IPS-15b (cell line): ENCODE data around the gene MRPL19.
"Not testable (repeated sequence)": the region's sequence is repeated elsewhere in the genome, so short reads cannot be mapped to it uniquely, and the experiment has no call there.

Source experiments
- H3K27me3 ChIP-seq: one replicate; pipeline ENCODE4 v1.6.1; 2013; ENCODE audit warnings: low read length; ENCODE audit not compliant: control insufficient read depth, insufficient read depth
- H3K36me3 ChIP-seq: one replicate; pipeline ENCODE4 v1.6.1; 2013; ENCODE audit warnings: low read length; ENCODE audit not compliant: control insufficient read depth, insufficient read depth
- H3K4me1 ChIP-seq: one replicate; pipeline ENCODE4 v1.6.1; 2013; ENCODE audit warnings: mild to moderate bottlenecking, low read length; ENCODE audit not compliant: control insufficient read depth, insufficient read depth
- H3K4me3 ChIP-seq: one replicate; pipeline ENCODE4 v1.5.1; 2013; ENCODE audit warnings: low read depth, low read length
- H3K9ac ChIP-seq: one replicate; pipeline ENCODE4 v1.6.1; 2013; ENCODE audit warnings: low read depth, mild to moderate bottlenecking, low read length
- H3K9me3 ChIP-seq: one replicate; pipeline ENCODE4 v1.6.1; 2013; ENCODE audit warnings: mild to moderate bottlenecking, low read length; ENCODE audit not compliant: control insufficient read depth, insufficient read depth

Gene MRPL19

DNA sequence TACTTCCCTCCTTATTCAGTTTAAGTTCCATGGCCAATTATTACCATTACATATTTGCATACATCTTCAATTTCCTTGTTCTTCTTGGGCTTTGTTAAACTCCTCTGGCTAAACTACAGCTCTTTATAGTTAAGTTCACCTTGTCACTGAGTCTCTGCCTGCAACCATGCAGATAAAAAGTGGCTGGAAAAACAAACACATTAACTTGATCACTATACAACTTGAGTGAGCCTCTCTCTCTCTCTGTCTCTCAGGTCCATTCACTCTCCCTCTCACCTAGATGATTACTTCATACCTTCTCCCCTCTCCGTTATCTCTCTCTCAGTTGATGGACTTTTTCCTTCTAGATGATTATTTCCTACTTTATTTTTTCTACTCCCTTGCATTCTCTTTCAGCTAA lies 33.8 kb downstream of the MRPL19 start:
- H3K27me3 ChIP-seq: no peaks in the 10 kb centered on the region
- H3K9me3 ChIP-seq: no peaks in the 10 kb centered on the region
- no peak overlapping the region for H3K9ac ChIP-seq
- no peaks in the 10 kb centered on the region for H3K36me3 ChIP-seq
- no peak overlapping the region for H3K4me3 ChIP-seq
- no peaks in the 10 kb centered on the region for H3K4me1 ChIP-seq

GRCh38 chr2:75683430-75683829 lies 36.8 kb downstream of the MRPL19 start:
- not testable (repeated sequence) for H3K36me3 ChIP-seq

GRCh38 chr2:75688196-75688595 lies 41.6 kb downstream of the MRPL19 start:
- Histone ChIP-seq H3K36me3 (peaks cover 2% of the 10 kb centered on the region), H3K27me3 (no peaks in the 10 kb centered on the region), H3K9me3 (no peaks in the 10 kb centered on the region), H3K4me3 (no peak overlapping the region), H3K4me1 (no peaks in the 10 kb centered on the region), H3K9ac (no peak overlapping the region)

More at GRCh38 chr2:75683430-75683829, 36.8 kb downstream of the MRPL19 start:
- not testable (repeated sequence) for H3K4me3 ChIP-seq, H3K9me3 ChIP-seq, H3K9ac ChIP-seq, H3K27me3 ChIP-seq, H3K4me1 ChIP-seq

- Histone ChIP-seq H3K36me3 (no peaks in the 10 kb centered on the region), H3K9me3 (no peaks in the 10 kb centered on the region), H3K27me3 (no peaks in the 10 kb centered on the region)
Observed at GRCh38 chr2:75698918-75699317, 52.3 kb downstream of the MRPL19 start.

GRCh38 chr2:75702593-75702992 lies 56.0 kb downstream of the MRPL19 start:
- Histone ChIP-seq H3K4me3 (no peak overlapping the region), H3K36me3 (no peaks in the 10 kb centered on the region), H3K4me1 (no peaks in the 10 kb centered on the region), H3K9me3 (no peaks in the 10 kb centered on the region), H3K9ac (no peak overlapping the region), H3K27me3 (no peaks in the 10 kb centered on the region)

More at GRCh38 chr2:75698918-75699317, 52.3 kb downstream of the MRPL19 start:
- no peak overlapping the region for H3K9ac ChIP-seq
- no peaks in the 10 kb centered on the region for H3K4me1 ChIP-seq
- H3K4me3 ChIP-seq: no peak overlapping the region

GRCh38 chr2:75703589-75704287 lies 57.2 kb downstream of the MRPL19 start:
- Histone ChIP-seq H3K4me1 (no peaks in the 10 kb centered on the region), H3K27me3 (no peaks in the 10 kb centered on the region), H3K9me3 (no peaks in the 10 kb centered on the region), H3K36me3 (no peaks in the 10 kb centered on the region), H3K4me3 (no peak overlapping the region), H3K9ac (no peak overlapping the region)

DNA sequence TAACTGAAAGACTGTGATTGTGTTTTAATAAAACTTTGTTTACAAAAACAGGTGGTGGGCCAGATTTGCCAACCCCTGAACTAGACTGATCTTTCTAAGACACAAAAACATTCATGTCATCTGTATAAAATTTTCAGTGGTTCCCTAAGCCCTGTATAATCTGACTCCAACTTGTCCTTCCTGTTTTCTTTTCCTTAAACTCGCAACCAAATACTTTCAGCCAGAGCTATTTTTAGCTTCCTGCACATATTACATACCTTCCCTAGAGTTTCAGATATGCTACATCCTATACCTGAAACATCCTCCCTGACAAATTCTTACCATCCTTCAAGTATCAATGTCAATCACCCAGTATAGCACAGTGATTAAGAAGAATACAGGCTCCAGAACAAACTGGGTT lies 59.3 kb downstream of the MRPL19 start:
- Histone ChIP-seq H3K4me1 (no peaks in the 10 kb centered on the region), H3K4me3 (no peak overlapping the region), H3K27me3 (no peaks in the 10 kb centered on the region), H3K9me3 (no peaks in the 10 kb centered on the region), H3K36me3 (no peaks in the 10 kb centered on the region), H3K9ac (no peak overlapping the region)

GRCh38 chr2:75707901-75708300 lies 61.3 kb downstream of the MRPL19 start:
- Histone ChIP-seq H3K4me3 (no peak overlapping the region), H3K9ac (no peak overlapping the region), H3K9me3 (no peaks in the 10 kb centered on the region), H3K4me1 (no peaks in the 10 kb centered on the region), H3K36me3 (no peaks in the 10 kb centered on the region), H3K27me3 (no peaks in the 10 kb centered on the region)

DNA sequence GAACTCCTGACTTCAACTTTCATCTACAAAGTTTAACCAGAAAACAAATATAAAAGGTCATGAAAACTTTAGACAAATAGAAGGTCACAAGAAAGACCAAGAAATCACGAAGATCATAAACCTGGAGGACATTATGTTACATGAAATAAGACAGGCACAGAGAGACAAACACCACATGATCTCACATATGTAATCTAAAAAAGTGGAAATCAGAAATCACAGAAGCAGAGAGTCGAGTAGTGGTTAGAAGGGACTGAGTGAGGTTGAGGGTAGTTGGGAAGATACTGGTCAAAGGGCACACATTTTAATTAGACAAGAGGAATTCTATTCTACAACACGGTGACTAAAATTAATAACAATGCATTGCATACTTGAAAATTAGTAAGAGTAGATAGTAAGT lies 62.7 kb downstream of the MRPL19 start:
- Histone ChIP-seq H3K4me1 (no peaks in the 10 kb centered on the region), H3K9ac (no peak overlapping the region)

DNA sequence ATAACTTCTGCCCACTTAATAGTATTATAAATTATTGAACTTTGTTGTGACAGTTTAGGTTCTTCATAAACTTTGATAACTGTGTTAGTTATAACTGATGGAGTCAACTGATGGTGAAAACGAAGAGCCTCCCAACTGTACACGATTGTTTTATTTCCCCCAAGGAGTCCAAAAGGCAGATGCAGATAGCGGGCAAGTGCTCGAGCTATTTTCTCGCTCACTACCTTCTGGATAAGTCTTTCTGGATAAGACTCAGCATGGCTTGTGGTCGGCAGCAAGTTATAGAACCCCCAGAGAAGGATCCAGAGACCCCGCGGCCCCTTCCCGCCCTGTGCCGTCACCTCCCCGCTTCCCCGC lies 63.6 kb downstream of the MRPL19 start:
- no peaks in the 10 kb centered on the region for H3K36me3 ChIP-seq
- no peaks in the 10 kb centered on the region for H3K27me3 ChIP-seq
- H3K9me3 ChIP-seq: no peaks in the 10 kb centered on the region
- H3K4me1 ChIP-seq: no peaks in the 10 kb centered on the region
- H3K9ac ChIP-seq: peak overlapping the region; percentile 76
- peak overlapping the region; percentile 47 for H3K4me3 ChIP-seq

More for the DNA sequence above, 62.7 kb downstream of the MRPL19 start:
- Histone ChIP-seq H3K36me3 (no peaks in the 10 kb centered on the region), H3K27me3 (no peaks in the 10 kb centered on the region), H3K9me3 (no peaks in the 10 kb centered on the region), H3K4me3 (peak overlapping the region; percentile 47)

GRCh38 chr2:75710577-75711253 lies 64.1 kb downstream of the MRPL19 start, which contains the start of gene GCFC2:
Gene GCFC2 (minus strand): TSS chr2:75710915. CDS start chr2:75710855, 60 bp downstream.
- Histone ChIP-seq H3K4me3 (peak within 1 kb of the TSS; percentile 47), H3K9me3 (no peaks in the 10 kb centered on the region), H3K4me1 (no peaks in the 10 kb centered on the region), H3K36me3 (no peaks in the 10 kb centered on the region), H3K27me3 (no peaks in the 10 kb centered on the region), H3K9ac (peak within 1 kb of the TSS; percentile 76)

DNA sequence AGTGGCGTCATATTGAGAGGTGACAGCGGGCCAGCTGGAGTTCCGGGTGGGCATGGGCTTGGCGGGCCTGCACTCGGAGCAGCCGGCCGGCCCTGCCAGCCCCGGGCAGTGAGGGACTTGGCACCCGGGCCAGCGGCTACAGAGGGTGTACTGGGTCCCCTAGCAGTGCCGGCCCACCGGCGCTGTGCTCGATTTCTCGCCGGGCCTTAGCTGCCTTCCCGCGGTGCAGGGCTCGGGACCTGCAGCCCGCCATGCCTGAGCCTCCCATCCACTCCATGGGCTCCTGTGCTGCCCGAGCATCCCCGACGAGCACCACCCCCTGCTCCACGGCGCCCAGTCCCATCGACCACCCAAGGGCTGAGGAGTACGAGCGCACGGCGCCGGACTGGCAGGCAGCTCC lies 65.0 kb downstream of the MRPL19 start:
- not testable (repeated sequence) for H3K9ac ChIP-seq, H3K36me3 ChIP-seq, H3K4me1 ChIP-seq, H3K27me3 ChIP-seq, H3K9me3 ChIP-seq, H3K4me3 ChIP-seq
